Right atrium auricular region (tissue), 2 donors: ENCODE measurements around the gene PARD3B. TPM values are rescaled to one million over a fixed set of nuclear protein-coding genes. Genes with fewer than 3 reads are reported as not detected.

Experiments
- DNase-seq: peaks from one replicate; pipeline ENCODE4 v3.0.0-alpha.2; 2019; ENCODE audit warnings: low spot score
- H3K27ac ChIP-seq, 2 donors: fragments of 200-600 bp; sonication (generic); 1 replicate in 1 of 2; 2 replicates in 1 of 2; pipeline ENCODE4 v1.5.1; 2016 to 2019
- H3K27me3 ChIP-seq, 2 donors: fragments of 200-600 bp; sonication (generic); one replicate each; pipeline versions ENCODE4 v1.5.1 to v1.6.0; 2017 to 2019
- H3K36me3 ChIP-seq: fragments of 200-600 bp; sonication (generic); one replicate; pipeline ENCODE4 v1.5.1; 2016
- H3K4me1 ChIP-seq, 2 donors: fragments of 200-600 bp; sonication (generic); one replicate each; pipeline versions ENCODE4 v1.5.1 to v1.6.0; 2017 to 2019
- H3K4me3 ChIP-seq, 2 donors: fragments of 200-600 bp; sonication (generic); 1 replicate in 1 of 2; 2 replicates in 1 of 2; pipeline ENCODE4 v1.5.1; 2017 to 2019; ENCODE audit warnings: mild to moderate bottlenecking in 1 of 2, moderate library complexity in 1 of 2
- H3K9me3 ChIP-seq, 2 donors: fragments of 200-600 bp; sonication (generic); one replicate each; pipeline ENCODE4 v1.5.1; 2019
- CTCF ChIP-seq, 2 donors: fragments of 200-600 bp; sonication (generic); IDR thresholded peaks; one replicate each; pipeline ENCODE4 v1.5.1; 2019; ENCODE audit warnings: antibody characterized with exemption in 2 of 2
- total RNA-seq, 2 donors: library from RNA; depleted of rRNA; stranded (reverse); fragments of >200 nt; gene quantifications; one replicate each; pipeline ENCODE4 v1.1.0, GENCODE V29; 2016

The PARD3B gene
- total RNA-seq, 2 donors from 2014 or later = 7.4 to 12.2 TPM

GRCh38 chr2:204504594-204504993, 40.7 kb upstream of the PARD3B start:
- H3K27ac ChIP-seq = no peak overlapping the region
- no peak overlapping the region for H3K4me3 ChIP-seq
- H3K4me1 ChIP-seq = no peaks in the 10 kb centered on the region
- no peaks in the 10 kb centered on the region for H3K9me3 ChIP-seq
- no peak for DNase-seq
- no peak for TF ChIP-seq CTCF (IDR thresholded peaks at IDR 0.05)
- H3K27me3 ChIP-seq = no peaks in the 10 kb centered on the region
- H3K36me3 ChIP-seq = no peaks in the 10 kb centered on the region

GRCh38 chr2:204505488-204505887, 39.8 kb upstream of the PARD3B start:
- Histone ChIP-seq H3K9me3 (no peaks in the 10 kb centered on the region), H3K27ac (no peak overlapping the region), H3K4me1 (no peaks in the 10 kb centered on the region), H3K4me3 (no peak overlapping the region), H3K36me3 (no peaks in the 10 kb centered on the region), H3K27me3 (no peaks in the 10 kb centered on the region)
- no peak for DNase-seq
- no peak for TF ChIP-seq CTCF (IDR thresholded peaks at IDR 0.05)

- Histone ChIP-seq H3K27ac (no peak overlapping the region), H3K4me1 (no peaks in the 10 kb centered on the region), H3K4me3 (no peak overlapping the region), H3K9me3 (no peaks in the 10 kb centered on the region), H3K36me3 (no peaks in the 10 kb centered on the region), H3K27me3 (no peaks in the 10 kb centered on the region)
- TF ChIP-seq CTCF (IDR thresholded peaks at IDR 0.05) = no peak
- DNase-seq = no peak
Observed at GRCh38 chr2:204505946-204506345, 39.3 kb upstream of the PARD3B start.

GRCh38 chr2:204507636-204508035, 37.6 kb upstream of the PARD3B start:
- Histone ChIP-seq H3K9me3 (no peaks in the 10 kb centered on the region), H3K4me3 (no peak overlapping the region), H3K27ac (no peak overlapping the region), H3K36me3 (no peaks in the 10 kb centered on the region), H3K27me3 (no peaks in the 10 kb centered on the region), H3K4me1 (no peaks in the 10 kb centered on the region)
- TF ChIP-seq CTCF (IDR thresholded peaks at IDR 0.05) = no peak
- DNase-seq = no peak

GRCh38 chr2:204510709-204511420, 34.4 kb upstream of the PARD3B start:
- H3K9me3 ChIP-seq = no peaks in the 10 kb centered on the region
- H3K4me3 ChIP-seq = no peak overlapping the region
- TF ChIP-seq CTCF (IDR thresholded peaks at IDR 0.05) = no peak
- H3K36me3 ChIP-seq = no peaks in the 10 kb centered on the region
- no peaks in the 10 kb centered on the region for H3K4me1 ChIP-seq
- H3K27ac ChIP-seq = no peak overlapping the region
- no peak for DNase-seq
- no peaks in the 10 kb centered on the region for H3K27me3 ChIP-seq

GRCh38 chr2:204514439-204514838, 30.8 kb upstream of the PARD3B start:
- H3K27ac ChIP-seq = no peak overlapping the region
- no peaks in the 10 kb centered on the region for H3K4me1 ChIP-seq
- H3K9me3 ChIP-seq = no peaks in the 10 kb centered on the region
- H3K36me3 ChIP-seq = no peaks in the 10 kb centered on the region
- DNase-seq = no peak
- TF ChIP-seq CTCF (IDR thresholded peaks at IDR 0.05) = no peak
- no peak overlapping the region for H3K4me3 ChIP-seq
- H3K27me3 ChIP-seq = no peaks in the 10 kb centered on the region
